RWPE1 (cell line): Measurements from ENCODE around the gene SNED1.

Source experiments
- CTCF ChIA-PET: fragments of 350-600 bp; sonication (Branson Sonifier 250); formaldehyde crosslinking; extraction: SDS; loops from one replicate; lab custom pipeline; 2021; lab: Yijun Ruan, JAX
- POLR2A ChIA-PET: fragments of 400-600 bp; formaldehyde crosslinking; extraction: SDS; loops from one replicate; lab custom pipeline; 2020; ENCODE audit warnings: antibody characterized with exemption; ENCODE audit not compliant: low non-redundant PET; lab: Yijun Ruan, JAX
- DNase-seq: peaks from one replicate; pipeline ENCODE4 v3.0.0; 2012; ENCODE audit warnings: low spot score
- H3K27ac ChIP-seq: fragments of 450-650 bp; 2 replicates; pipeline ENCODE4 v1.5.1; 2017
- TF ChIP-seq, protein P1 (sequence below): fragments of 450-650 bp; conservative IDR thresholded peaks from 2 replicates; pipeline ENCODE4 v1.5.1; 2017; ENCODE audit warnings: low read depth, mild to moderate bottlenecking

The SNED1 gene

DNA sequence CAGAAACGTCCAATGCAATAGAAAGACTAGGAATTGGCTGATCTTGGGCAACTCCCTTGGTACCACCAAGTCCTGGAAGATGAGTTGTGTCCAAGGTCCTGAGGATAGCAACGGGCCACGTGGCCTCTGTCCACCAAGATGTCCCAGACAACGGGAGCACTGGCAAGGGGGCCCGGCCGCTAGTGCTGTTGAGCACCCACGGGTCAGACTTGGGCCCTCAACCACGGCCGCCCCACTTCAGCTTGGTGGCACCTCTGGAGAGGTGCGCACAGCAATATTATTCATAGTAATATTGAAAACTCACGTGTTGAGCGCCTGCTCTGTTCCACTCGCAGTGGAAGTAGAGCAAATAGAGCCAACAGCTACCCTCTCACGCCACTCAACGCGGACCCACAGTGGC, 131.9 kb downstream of the SNED1 start:
- no peak overlapping the region for H3K27ac ChIP-seq
- POLR2A ChIA-PET = no interaction called here
- CTCF ChIA-PET = no interaction called here
- DNase-seq = no peak
- TF ChIP-seq, protein P1, sequence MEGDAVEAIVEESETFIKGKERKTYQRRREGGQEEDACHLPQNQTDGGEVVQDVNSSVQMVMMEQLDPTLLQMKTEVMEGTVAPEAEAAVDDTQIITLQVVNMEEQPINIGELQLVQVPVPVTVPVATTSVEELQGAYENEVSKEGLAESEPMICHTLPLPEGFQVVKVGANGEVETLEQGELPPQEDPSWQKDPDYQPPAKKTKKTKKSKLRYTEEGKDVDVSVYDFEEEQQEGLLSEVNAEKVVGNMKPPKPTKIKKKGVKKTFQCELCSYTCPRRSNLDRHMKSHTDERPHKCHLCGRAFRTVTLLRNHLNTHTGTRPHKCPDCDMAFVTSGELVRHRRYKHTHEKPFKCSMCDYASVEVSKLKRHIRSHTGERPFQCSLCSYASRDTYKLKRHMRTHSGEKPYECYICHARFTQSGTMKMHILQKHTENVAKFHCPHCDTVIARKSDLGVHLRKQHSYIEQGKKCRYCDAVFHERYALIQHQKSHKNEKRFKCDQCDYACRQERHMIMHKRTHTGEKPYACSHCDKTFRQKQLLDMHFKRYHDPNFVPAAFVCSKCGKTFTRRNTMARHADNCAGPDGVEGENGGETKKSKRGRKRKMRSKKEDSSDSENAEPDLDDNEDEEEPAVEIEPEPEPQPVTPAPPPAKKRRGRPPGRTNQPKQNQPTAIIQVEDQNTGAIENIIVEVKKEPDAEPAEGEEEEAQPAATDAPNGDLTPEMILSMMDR = no peak

DNA sequence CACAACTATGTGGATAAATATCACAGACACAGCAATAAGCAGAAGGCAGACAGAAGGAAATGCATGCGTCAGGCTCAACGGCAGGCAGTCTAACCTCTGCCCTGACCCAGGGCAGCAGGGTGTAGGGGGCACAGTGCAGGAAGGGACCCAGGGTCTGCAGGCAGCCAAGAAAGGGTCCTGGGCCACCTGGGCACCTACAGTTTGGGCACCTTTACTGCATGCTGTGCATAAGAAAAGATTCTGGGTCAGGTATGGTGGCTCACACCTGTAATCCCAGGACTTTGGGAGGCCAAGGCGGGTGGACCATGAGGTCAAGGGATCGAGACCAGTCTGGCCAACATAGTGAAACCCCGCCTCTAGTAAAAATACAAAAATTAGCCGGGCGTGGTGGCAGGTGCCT, 133.1 kb downstream of the SNED1 start:
- TF ChIP-seq, protein P1 = no peak
- no peak overlapping the region for H3K27ac ChIP-seq
- no peak for DNase-seq
- CTCF ChIA-PET = interaction anchor here (0.7 kb wide), 1 partner anchor 40 kb away, joined by 3 read pairs; no protein-coding TSS in a partner anchor
- POLR2A ChIA-PET = no interaction called here

DNA sequence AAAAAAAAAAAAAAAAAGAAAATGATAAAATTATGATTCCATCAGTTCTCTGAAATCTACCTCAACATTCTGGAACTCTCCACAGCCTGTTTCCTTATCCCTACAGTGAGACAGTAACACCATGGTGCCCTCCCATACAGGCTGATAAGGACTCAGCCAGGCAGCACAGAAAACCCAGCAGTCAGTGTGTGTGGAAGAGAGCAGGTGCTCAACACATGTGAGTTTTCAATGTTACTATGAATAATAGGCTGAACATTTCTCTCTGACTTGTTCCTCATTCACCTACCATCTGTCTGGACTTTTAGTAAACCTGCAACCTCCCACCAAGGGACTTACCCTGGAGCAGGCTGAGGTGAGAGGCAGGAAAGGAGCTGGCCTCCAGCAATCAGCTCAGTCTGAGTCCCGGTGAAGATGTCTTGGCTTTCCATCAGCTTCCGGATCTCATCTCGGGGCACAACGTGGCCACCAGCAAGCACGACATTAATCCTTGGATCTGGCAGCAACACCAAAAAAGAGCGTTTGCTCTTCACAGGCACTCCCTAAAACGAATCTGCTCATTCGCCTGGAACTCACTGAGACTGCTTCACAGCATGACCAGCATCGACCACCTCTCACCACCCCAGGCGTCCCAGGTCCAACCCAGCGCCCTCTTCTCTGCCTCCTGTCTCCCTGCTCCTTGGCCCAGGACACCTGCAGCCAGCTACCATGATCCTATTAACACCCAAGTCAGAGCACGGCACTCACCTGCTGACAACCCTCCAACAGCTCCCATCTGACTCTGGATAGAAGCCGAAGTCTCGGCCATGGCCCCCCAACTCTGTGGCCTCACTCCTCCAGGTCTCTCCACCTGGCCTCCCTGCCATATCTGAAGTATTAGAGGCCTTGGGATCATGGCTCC, 134.4 kb downstream of the SNED1 start:
- ChIA-PET POLR2A (no interaction called here), CTCF (no interaction called here)
- TF ChIP-seq, protein P1 = no peak
- H3K27ac ChIP-seq = no peak overlapping the region
- DNase-seq = no peak

DNA sequence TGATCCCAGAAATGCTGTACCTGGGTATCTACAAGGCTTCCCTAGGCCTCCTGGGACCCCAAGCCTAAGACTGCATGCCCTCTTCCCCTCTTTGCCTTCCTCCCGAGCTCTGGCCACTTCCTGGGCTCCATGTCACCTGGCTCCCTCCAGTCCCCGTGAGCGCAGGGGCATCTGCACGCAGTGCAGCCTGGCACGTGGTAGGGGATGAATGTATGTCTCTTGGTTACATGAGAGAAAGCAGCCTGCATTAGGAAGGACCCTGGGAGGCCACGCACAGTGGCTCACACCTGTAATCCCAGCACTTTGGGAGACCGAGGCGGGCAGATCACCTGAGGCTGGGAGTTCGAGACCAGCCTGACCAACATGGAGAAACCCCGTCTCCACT, 135.0 kb downstream of the SNED1 start:
- POLR2A ChIA-PET = no interaction called here
- TF ChIP-seq, protein P1 = no peak
- CTCF ChIA-PET = interaction anchor here (1.1 kb wide), 1 partner anchor 11 kb away, joined by 3 read pairs; no protein-coding TSS in a partner anchor
- no peak for DNase-seq
- no peak overlapping the region for H3K27ac ChIP-seq

DNA sequence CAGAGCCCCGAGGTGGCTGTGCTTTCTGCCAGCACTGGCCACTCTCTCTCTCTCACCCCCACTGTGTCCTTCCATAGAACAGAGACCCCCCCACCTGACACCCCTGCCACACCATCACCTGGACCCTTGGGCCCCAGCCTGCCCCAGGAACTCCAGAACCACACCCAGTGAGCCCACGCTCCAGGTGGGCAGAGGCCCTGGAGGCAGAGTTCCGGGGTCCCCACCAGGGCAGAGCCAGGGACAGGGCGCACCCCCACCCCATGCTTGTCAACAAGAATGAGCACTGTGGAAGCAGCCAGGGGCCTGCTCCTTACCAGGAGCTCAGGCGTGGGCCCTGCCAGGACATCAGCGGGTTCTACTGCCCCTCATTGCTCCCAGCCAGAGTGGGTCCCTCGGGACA, 136.3 kb downstream of the SNED1 start:
- DNase-seq = no peak
- TF ChIP-seq, protein P1 = no peak
- CTCF ChIA-PET = interaction anchor here (1.1 kb wide), 1 partner anchor 10 kb away, joined by 3 read pairs; no protein-coding TSS in a partner anchor
- POLR2A ChIA-PET = no interaction called here
- H3K27ac ChIP-seq = no peak overlapping the region

DNA sequence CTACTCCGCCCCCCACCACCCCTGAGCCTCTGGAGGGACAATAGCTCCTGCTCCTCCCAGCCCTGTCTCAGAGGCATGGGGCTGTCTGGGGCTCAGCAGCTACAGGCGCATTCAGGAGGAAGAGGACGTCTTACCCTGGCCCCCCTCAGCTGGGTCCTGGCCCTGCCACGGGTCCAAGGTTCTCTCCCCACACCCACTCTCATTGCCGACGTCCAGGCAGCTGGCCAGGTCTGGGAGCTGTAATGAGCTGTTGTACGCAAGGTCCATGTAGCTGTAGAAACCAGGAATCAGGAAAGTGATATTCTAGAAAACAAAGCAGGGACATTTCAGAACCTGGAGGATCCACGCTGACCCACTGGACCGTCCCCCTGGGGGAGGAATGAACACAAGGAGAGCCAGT, 137.3 kb downstream of the SNED1 start:
- no peak for DNase-seq
- TF ChIP-seq, protein P1 = no peak
- CTCF ChIA-PET = interaction anchor here (0.6 kb wide), 1 partner anchor 90 kb away, joined by 6 read pairs; no protein-coding TSS in a partner anchor
- H3K27ac ChIP-seq = no peak overlapping the region
- POLR2A ChIA-PET = no interaction called here
